AG10803 (cell line): Measurements from ENCODE around the gene ABHD12.

Experiments used
- DNase-seq: peaks from one replicate; pipeline ENCODE4 v3.0.0; 2010; ENCODE audit warnings: low read depth
- H3K4me3 ChIP-seq: 2 replicates; pipeline ENCODE4 v1.5.1; 2011; ENCODE audit warnings: mild to moderate bottlenecking, low read length, control low read depth
- CTCF ChIP-seq: conservative IDR thresholded peaks from 2 replicates; pipeline ENCODE4 v1.5.1; 2011; ENCODE audit warnings: mild to moderate bottlenecking, low read length, control low read depth, inconsistent platforms

Gene ABHD12

GRCh38 chr20:25303292-25304024, 87.2 kb downstream of the ABHD12 start:
- no peak for DNase-seq
- no peak overlapping the region for H3K4me3 ChIP-seq
- no peak for TF ChIP-seq CTCF

GRCh38 chr20:25302596-25302995, 88.0 kb downstream of the ABHD12 start:
- TF ChIP-seq CTCF, result no peak
- no peak overlapping the region for H3K4me3 ChIP-seq
- DNase-seq, result no peak

- H3K4me3 ChIP-seq, result no peak overlapping the region
- no peak for TF ChIP-seq CTCF
- no peak for DNase-seq
These were observed 89.2 kb downstream of the ABHD12 start for GRCh38 chr20:25301357-25301920.

GRCh38 chr20:25300496-25301170, 90.0 kb downstream of the ABHD12 start:
- TF ChIP-seq CTCF, result no peak; the same call in 1 of the 2 replicates
- H3K4me3 ChIP-seq, result no peak overlapping the region
- DNase-seq, result no peak

- H3K4me3 ChIP-seq, result no peak overlapping the region
- DNase-seq, result no peak
- TF ChIP-seq CTCF, result 0 out of 2 replicates have a peak, but pooled peaks have one; percentile 4
These were observed 90.8 kb downstream of the ABHD12 start for GRCh38 chr20:25299806-25300205.

GRCh38 chr20:25297141-25297905, 93.3 kb downstream of the ABHD12 start:
- TF ChIP-seq CTCF, result no peak
- DNase-seq, result no peak
- no peak overlapping the region for H3K4me3 ChIP-seq
